A673 (cell line): ENCODE data around the gene VWDE.

Source experiments
- EZH2 ChIP-seq: fragments of 200-600 bp; sonication (generic); IDR thresholded peaks from 2 replicates; pipeline ENCODE4 v1.6.1; 2017; ENCODE audit warnings: borderline replicate concordance, low read depth, mild to moderate bottlenecking, mixed read lengths, antibody characterized with exemption, low read length; ENCODE audit not compliant: poor library complexity, severe bottlenecking
- TF ChIP-seq, protein P1 (sequence below): fragments of 300-800, 200-600 bp; sonication (generic); conservative IDR thresholded peaks from 2 replicates; pipeline ENCODE4 v1.5.1; 2017; ENCODE audit warnings: low read depth, mild to moderate bottlenecking, antibody characterized with exemption, low read length, moderate library complexity, mixed read lengths

DNA sequence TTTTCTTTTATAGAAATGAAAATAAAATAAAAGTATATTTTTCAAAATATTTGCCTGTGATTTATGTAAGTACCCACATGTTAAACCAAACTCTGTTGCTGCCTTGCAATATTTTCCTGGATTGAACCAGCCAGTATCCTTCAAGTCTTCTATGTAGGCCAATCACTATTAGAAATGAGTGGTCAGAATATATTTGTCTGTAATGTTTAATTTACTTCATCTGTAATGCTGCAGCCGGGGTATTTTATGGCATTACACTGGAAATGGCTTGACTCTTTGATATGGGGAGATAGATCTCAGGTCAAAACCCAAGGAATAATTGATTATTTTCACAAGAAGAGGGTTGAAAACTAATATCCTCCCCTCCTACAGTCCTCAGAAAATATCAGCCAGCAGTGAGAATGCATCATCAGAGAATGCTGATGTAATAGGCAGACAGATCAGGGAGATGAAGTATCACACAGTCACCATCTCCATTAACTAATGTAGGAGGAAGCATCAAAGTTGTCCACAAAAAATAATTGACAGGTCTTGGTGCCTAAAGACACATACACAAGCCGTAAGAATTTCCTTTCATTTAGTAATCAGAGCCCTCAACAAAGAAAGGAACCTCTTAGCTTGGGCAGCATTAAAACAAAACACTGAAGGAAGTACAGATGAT, 82.5 kb downstream of the VWDE start:
- TF ChIP-seq, protein P1, sequence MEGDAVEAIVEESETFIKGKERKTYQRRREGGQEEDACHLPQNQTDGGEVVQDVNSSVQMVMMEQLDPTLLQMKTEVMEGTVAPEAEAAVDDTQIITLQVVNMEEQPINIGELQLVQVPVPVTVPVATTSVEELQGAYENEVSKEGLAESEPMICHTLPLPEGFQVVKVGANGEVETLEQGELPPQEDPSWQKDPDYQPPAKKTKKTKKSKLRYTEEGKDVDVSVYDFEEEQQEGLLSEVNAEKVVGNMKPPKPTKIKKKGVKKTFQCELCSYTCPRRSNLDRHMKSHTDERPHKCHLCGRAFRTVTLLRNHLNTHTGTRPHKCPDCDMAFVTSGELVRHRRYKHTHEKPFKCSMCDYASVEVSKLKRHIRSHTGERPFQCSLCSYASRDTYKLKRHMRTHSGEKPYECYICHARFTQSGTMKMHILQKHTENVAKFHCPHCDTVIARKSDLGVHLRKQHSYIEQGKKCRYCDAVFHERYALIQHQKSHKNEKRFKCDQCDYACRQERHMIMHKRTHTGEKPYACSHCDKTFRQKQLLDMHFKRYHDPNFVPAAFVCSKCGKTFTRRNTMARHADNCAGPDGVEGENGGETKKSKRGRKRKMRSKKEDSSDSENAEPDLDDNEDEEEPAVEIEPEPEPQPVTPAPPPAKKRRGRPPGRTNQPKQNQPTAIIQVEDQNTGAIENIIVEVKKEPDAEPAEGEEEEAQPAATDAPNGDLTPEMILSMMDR: no peak
- no peak for TF ChIP-seq EZH2
